HG02840 (cell line): ENCODE measurements around the gene PPP1R37.

Source experiments
- ATAC-seq: cut with Tn5 transposase; IDR thresholded peaks from one replicate; pipeline ENCODE4 v1.9.1; 2021; ENCODE audit warnings: mild to moderate bottlenecking, moderate library complexity, moderate number of reproducible peaks; ENCODE audit not compliant: unreplicated experiment, low FRiP score

Gene PPP1R37

GRCh38 chr19:45133661-45134060 lies 40.7 kb downstream of the PPP1R37 start:
- no peak for ATAC-seq

GRCh38 chr19:45135176-45135885 lies 42.4 kb downstream of the PPP1R37 start:
- no peak for ATAC-seq

- ATAC-seq, result peak; percentile 14
Measured at GRCh38 chr19:45136507-45137178, 43.7 kb downstream of the PPP1R37 start.

GRCh38 chr19:45137179-45137761 lies 44.3 kb downstream of the PPP1R37 start:
- ATAC-seq, result peak; percentile 67

- no peak for ATAC-seq
Measured at GRCh38 chr19:45138303-45138751, 45.3 kb downstream of the PPP1R37 start.

GRCh38 chr19:45139286-45140143 lies 46.5 kb downstream of the PPP1R37 start:
- no peak for ATAC-seq

- ATAC-seq, result no peak
Measured at GRCh38 chr19:45140144-45140503, 47.1 kb downstream of the PPP1R37 start.

GRCh38 chr19:45140533-45140932 lies 47.6 kb downstream of the PPP1R37 start:
- ATAC-seq, result no peak

GRCh38 chr19:45141203-45141900 lies 48.4 kb downstream of the PPP1R37 start:
- no peak for ATAC-seq

- no peak for ATAC-seq
Measured at GRCh38 chr19:45142016-45142725, 49.2 kb downstream of the PPP1R37 start.

- no peak for ATAC-seq
Measured at GRCh38 chr19:45142726-45143110, 49.7 kb downstream of the PPP1R37 start.

GRCh38 chr19:45144431-45145269 lies 51.7 kb downstream of the PPP1R37 start:
- no peak for ATAC-seq

GRCh38 chr19:45145270-45146189 lies 52.6 kb downstream of the PPP1R37 start:
- ATAC-seq, result no peak

- ATAC-seq, result no peak
Measured at GRCh38 chr19:45146251-45146650, 53.3 kb downstream of the PPP1R37 start.

- ATAC-seq, result no peak
Measured at GRCh38 chr19:45146741-45147205, 53.8 kb downstream of the PPP1R37 start.

- ATAC-seq, result no peak
Measured at GRCh38 chr19:45147835-45148676, 55.1 kb downstream of the PPP1R37 start.

GRCh38 chr19:45149129-45149528 lies 56.1 kb downstream of the PPP1R37 start:
- no peak for ATAC-seq
